C1 segment of cervical spinal cord (tissue), 14 donors: ENCODE data around the gene SLC4A5.
"Not testable (repeated sequence)": the region's sequence is repeated elsewhere in the genome, so short reads cannot be mapped to it uniquely, and the experiment has no call there.

Source experiments
- DNase-seq, 14 donors: peaks; one replicate each; lab custom pipeline; 2025; lab: John Stamatoyannopoulos, UW

SLC4A5 gene

DNA sequence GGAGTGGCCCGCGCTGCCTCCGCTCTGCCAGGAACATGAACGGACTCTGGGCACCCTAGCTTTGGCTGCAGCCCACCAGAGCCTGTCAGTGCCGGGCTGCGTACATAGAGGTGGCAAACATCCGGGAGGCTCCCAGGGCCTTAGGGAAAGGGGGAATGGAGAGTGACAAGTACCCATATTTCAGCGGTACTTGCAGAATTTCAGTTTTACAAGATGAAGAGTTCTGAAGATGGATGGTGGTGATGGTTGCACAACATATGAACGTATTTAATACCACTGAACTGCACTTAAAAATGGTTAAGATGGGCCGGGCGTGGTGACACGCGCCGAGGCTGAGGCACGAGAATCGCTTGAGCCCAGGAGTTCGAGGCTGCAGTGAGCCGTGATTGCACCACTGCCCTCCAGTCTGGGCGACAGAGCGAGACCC lies 143.9 kb downstream of the SLC4A5 start:
- DNase-seq: no peak

DNA sequence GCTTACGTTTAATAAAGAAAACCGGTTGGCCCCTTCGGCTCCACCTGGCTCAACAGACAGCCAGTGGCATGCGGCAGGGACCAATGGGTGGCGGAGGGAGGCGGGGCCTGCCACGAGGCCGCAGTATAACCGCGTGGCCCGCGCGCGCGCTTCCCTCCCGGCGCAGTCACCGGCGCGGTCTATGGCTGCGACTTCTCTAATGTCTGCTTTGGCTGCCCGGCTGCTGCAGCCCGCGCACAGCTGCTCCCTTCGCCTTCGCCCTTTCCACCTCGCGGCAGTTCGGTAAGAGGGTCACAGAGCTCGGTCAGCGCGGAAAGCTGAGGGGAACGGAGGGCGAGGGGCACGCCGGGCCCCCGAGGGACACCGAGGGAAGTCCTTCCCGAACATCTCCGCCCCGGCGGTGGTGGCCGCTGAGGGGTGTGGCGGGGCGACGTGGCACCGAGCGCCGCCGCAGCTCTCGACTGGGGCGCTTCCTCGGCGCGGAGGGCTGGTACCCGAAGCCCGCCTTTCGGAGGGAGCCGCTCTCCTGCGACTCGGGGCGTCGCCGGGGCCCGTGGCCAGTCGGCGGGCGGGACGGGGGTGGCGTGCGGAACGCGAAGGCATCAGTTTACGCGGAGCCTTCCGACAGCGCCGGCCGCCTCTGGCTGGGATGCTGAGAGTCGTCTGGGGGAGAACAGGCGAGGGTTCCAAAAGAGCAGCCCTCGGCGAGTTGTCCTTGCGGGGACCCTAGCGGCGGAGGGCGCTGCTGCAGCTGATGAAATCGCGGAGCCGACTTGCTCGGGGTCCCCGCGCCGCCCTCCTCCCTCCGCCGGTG lies 144.5 kb downstream of the SLC4A5 start, which contains the start of gene MTHFD2:
MTHFD2 (plus strand) TSS at position 155 of the 814 bp plus-strand sequence; CDS start at position 182, 27 bp downstream.
- DNase-seq: peak in 13 of 14 donors; percentile 36 to 87 (median 73)

DNA sequence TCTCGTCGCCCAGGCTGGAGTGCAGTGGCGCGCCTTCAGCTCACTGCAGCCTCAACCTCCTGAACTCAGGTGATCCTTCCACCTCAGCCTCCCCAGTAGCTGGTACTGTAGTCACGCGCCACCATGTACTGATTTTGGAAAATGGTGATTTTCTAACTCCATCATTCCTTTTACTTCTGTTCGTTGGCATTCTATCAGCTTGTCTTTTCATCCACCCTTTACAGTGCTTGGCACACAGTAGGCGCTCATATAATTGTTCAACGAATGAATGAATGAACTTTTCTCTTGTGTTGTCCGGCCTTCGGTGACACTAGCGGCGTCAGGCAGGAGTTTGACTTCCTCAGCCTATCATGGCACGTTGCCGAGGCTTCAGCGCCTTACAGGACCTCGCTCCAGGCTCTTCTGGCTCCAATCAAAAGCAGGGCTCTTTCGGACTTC lies 145.2 kb downstream of the SLC4A5 start:
- DNase-seq: peak in 1 of 14 donors; percentile 51

DNA sequence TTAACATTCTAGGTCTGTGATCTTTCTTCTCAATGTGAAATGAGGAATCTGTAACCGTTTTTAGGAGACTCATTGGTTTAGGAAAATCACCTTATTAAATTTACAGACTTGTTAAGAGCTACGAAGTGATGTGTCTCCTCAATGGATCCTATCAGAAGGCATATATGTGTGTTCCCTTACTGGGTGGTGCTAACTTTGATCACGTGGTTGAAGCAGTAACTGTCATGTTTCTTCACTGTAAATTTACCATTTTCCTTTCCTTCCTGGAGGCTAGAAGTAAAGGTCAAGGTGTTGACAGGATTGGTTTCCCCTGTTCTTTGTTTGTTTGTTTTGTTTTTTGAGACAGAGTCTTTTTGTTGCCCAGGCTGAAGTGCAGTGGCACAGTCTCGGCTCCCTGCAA lies 146.2 kb downstream of the SLC4A5 start:
- DNase-seq: no peak

DNA sequence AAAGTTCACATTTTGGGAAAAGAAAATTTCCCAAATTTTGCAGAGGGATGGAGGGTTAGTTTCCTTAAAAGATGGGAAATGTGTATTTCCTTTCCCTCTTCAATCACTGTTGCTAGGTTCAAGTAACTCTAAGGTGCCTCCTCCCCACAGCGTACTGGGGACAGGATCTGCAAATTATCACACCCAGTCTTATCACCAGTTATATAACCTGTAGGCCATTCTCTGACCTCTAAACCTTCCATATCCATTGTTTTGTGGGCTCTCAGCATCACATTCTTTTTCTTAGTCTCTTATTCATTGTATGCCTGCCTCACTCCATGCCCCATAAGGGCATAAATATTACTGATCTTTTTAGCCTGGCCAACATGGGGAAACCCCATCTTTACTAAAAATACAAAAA lies 148.4 kb downstream of the SLC4A5 start:
- no peak for DNase-seq

DNA sequence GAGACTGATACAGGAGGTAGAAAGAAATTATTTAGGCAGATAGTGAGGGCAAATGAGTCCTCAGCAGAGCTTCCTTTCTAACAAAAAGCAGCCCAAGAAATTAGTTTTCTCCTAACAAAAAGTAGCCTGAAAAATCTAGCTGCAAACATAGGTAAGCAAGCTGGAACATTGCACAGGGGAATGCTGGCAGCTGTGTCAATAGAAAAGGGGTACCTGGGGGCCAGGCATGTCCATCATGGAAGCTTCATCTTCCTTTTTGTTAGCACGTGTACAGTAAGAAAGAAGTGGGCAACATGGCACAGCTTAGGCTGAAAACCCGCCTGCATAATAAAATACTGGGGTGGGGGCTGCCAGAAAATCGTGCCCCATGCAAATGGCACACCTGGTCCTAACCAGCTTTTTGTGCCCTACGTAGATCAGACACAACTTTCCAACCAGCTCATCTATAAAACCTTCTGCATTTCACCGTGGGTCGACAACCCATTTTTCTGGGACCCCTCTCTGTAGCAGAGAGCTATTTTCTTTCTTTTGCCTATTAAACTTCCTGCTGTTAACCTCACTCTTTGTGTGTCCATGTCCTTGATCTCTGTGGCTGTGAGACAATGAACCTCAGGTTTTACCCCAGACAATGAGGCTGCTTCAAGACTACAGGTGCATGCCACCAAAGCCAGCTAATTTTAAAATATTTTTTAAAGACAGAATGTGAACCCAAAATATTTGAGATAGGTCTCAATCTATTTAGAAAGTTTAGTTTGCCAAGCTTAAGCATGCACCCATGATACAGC lies 151.4 kb downstream of the SLC4A5 start:
- DNase-seq: no peak

DNA sequence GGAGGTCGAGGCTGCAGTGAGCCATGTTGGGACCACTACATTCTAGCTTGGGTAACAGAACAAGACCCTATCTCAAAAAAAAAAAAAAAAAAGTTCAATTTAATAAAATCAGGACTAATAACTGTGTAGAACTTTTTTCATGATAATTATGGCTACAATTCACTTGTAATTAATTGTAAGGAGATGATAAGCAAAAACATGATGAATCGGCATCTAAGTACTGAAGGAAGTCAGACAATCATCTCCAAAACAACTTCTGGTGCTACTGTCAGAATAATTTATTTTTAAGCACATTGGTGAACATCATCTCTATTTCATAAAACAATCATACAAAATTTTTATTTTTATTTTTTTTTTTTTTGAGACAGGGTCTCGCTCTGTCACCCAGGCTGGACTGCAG lies 154.5 kb downstream of the SLC4A5 start:
- DNase-seq: no peak

DNA sequence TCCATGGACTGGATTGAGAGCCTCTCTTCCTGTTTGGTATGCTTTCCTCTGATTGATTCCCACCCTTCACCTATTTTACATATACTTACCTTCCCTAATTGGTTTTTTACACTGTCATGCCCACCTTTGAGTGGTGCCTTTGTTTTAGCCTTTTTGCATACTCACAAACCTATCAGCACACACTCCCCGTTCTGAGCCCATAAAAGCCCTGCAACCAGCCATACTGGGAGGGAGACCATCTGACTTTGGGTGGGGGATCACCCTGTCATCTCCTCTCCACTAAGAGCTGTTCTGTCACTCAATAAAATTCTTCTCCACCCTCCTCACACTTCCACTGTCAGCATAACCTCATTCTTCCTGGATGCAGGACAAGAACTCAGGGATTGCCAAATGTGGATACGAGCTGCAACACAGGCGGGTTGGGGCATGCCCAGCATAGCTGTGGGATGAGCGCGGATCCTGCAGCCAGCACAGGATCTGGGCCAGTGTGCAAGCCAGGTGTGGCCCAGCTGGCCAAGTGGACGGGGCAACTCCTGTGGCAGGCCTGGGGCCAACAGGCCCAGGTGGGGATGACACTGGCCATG lies 155.1 kb downstream of the SLC4A5 start:
- DNase-seq: no peak

DNA sequence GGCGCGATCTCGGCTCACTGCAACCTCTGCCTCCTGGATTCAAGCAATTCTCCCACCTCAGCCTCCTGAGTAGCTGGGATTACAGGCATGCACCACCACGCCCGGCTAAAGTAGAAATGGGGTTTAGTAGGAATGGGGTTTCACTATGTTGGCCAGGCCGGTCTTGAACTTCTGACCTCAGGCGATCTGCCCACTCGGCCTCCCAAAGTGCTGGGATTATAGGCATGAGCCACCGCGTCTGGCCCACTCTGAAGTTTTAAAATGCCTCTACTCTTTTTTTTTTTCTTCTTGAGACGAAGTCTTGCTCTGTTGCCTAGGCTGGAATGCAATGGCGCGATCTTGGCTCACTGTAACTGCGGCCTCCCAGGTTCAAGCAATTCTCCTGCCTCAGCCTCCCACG lies 156.5 kb downstream of the SLC4A5 start:
- not testable (repeated sequence) for DNase-seq

DNA sequence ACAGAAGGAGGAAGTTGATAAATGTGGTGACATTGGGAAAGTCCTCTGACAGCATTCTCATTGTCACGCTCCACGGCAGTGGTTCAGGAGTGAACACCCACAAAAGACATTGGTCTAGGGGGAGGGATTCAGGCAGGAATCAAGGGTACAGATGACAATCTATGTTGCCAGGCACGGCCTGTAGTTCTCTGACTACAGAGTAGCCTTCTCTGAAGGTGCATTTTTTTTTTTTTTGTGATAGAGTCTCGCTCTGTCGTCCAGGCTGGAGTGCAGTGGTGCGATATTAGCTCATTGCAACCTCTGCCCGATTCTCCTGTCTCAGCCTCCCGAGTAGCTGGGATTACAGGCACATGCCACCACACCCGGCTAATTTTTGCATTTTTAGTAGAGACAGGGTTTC lies 157.2 kb downstream of the SLC4A5 start:
- DNase-seq: peak in 6 of 14 donors; percentile 7 to 49 (median 30)

DNA sequence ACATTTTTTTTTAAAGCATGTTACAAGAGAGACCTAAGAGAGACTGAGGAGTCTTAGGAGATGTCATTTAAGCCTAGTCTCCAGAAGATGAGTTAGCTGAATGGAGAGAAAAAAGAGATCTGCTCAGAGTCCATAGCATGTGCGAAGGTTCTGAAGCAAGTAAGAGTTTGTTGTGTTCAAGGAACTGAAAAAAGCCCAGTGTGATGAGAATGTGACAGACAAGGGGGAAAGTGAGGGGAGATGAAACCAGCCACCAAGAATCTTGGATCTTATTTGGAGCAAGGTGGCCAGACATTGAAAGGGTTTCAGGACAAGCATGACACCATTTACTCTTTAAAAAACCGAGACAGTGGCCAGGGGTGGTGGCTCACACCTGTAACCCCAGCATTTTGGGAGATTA lies 159.3 kb downstream of the SLC4A5 start:
- no peak for DNase-seq

DNA sequence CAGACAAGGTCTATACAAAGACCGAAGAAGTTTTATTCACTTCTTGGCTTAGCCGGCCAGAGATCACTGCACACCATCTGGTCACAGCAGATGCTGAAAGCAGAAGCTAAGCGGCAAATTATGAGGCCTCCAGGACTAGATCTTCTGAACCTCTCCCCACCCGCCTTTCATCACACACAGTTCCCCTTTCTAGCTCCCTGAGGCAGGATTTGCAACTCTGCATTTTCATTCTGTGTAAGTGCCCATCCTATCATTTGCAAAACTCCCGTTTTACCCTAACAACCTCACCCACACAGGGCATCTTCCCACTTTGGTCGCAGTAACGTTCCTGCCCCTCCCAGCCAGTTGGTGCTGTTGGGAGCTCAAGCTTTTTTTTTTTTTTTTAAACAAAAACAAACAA lies 161.5 kb downstream of the SLC4A5 start:
- DNase-seq: peak in 9 of 14 donors; percentile 11 to 60 (median 14)

DNA sequence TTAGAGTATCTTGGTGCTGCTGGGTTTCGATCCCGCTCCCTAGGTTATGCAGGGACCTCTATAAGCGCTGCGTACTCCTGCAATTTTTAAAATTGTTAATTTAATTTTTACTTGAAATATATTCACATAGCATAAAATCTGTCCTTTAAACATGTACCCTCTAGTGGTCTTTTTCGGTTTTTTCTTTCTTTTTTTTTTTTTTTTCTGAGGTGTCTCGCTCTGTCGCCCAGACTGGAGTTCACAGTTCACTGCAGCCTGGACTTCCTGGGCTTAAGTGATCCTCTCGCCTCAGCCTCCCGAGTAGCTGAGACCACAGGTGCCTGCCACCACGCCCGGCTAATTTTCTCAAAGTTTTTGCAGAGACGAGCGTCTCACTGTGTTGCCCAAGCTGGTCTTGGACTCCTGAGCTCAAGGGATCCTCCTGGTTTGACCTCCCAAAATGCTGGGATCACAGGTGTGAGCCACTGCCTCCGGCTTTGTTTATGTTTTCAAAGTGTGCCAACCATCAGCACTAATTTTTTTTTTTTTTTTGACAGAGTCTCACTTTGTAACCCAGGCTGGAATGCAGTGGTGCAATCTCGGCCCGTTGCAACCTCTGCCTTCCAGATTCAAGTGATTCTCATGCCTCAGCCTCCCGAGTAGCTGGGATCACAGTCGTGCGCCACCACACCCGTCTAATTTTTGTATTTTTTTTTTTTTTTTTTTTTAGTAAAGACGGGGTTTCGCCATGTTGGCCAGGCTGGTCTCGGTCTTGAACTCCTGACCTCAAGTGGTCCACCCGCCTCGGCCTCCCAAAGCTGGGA lies 164.0 kb downstream of the SLC4A5 start:
- peak in 1 of 14 donors; percentile 26 for DNase-seq

DNA sequence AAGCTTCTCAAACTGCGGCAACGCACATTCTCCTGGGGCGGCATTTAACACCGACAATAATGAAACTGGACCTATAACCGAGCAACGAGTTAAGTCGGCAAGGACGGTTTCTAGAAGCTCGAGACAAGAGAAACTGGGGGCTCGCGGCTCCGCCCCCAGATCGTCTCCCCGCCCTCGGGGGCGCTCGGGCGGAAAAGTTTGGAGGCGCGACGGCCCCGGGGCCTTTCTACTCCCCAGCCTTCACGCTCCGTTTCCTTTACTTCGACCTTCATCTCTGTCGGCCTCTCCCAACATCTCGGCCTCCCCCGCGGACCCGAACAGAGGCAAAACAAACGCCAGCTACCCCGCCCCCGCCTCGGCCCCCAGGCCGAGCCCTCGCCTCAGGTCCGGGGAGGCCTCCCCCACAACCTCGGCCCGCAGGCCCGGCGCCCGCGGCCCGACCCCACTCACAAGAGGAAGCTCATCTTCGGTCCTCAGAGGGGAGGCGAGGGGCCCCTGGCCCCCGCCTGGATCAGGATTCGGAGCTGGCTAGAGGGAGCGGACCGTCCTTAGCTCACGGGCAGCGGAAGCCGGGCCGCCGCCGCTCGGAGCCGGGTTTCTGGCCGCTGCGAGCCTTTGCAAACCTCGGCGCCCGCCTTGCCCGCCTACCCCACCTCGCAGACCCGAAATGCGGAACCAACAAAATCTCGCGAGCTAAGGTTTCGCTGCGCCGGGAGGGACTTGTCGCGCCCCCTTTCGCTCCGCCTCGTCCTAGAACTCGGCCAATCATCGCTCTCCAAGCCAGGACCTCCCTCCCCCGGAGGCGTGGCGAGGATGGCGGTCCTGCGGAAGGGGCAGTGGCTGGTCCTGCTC lies 164.8 kb downstream of the SLC4A5 start, which contains the start of gene MOB1A:
MOB1A (minus strand) TSS at position 669 of the 852 bp plus-strand sequence; CDS start at position 464, 205 bp downstream.
- DNase-seq: peak; percentile 58 to 97 (median 92)

DNA sequence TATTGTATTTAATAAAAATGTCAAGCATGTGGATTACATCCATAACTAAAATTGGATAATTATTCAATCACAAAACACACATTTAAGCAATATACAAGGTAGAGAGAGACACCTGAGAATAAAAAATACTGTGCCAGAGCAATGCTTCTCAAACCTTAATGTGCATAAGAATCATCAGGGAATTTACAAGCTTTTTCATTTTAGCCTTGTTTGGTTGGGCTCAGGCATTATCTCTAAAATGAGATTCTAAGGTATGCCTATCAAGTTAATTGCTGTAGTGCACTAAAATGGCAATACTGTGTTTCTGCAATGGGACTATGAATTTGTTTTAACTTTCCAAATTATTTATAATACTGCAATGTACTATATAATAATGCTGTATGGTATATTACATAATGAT lies 165.5 kb downstream of the SLC4A5 start:
- no peak for DNase-seq

DNA sequence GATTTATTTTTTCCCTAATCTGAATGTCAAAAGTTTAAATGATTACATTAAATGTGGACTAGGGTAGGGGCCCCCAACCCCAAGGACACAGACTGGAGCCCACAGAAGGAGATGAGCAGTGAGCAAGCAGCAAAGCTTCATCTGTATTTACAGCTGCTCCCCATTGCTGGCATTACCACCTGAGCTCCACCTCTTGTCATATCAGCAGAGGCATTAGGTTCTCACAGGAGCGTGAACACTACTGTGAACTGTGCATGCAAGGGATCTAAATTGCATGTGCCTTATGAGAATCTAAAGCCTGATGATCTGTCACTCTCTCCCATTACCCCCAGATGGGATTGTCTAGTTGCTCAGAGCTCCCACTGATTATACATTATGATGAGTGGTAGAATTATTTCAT lies 168.3 kb downstream of the SLC4A5 start:
- DNase-seq: no peak

DNA sequence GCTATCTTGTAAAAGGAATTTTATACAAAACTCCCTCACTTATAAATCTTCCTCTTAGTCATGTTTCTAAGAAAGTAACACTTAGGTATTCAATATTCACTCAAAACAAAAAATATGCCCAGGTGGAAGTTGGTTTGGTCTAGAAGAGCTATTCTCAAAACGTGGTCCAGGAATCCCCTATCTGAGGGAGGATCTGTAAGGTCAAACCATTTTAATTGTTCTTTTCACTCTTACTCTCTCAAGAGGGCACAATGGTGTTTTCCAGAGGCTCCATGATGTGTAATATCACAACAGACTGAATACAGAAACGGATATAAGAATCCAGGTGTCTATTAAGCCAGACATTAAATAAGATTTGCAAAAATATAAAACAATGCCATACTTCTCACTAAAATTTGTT lies 174.5 kb downstream of the SLC4A5 start:
- no peak for DNase-seq
